Esophagus muscularis mucosa (tissue), 4 donors: ENCODE data around the gene TECRL. TPM values are rescaled to one million over a fixed set of nuclear protein-coding genes. Genes with fewer than 3 reads are reported as not detected.

ENCODE experiments used
- DNase-seq: peaks from one replicate; pipeline ENCODE4 v3.0.0-alpha.2; 2017; ENCODE audit errors: extremely low spot score
- H3K27ac ChIP-seq, 4 donors: fragments of 200-600 bp; sonication (generic); replicated peaks in 1 of 4; 1 replicate in 3 of 4; 2 replicates in 1 of 4; pipeline ENCODE4 v1.5.1; 2016 to 2019; ENCODE audit warnings: mild to moderate bottlenecking in 1 of 4
- H3K27me3 ChIP-seq, 4 donors: fragments of 200-600 bp; sonication (generic); one replicate each; pipeline versions ENCODE4 v1.5.1 to v1.6.0; 2016 to 2019
- H3K36me3 ChIP-seq, 4 donors: fragments of 200-600 bp; sonication (generic); one replicate each; pipeline ENCODE4 v1.5.1; 2016 to 2019
- H3K4me1 ChIP-seq, 4 donors: fragments of 200-600 bp; sonication (generic); one replicate each; pipeline ENCODE4 v1.5.1; 2016 to 2019
- H3K4me3 ChIP-seq, 4 donors: fragments of 200-600 bp; sonication (generic); 1 replicate in 2 of 4; 2 replicates in 2 of 4; pipeline ENCODE4 v1.5.1; 2016 to 2019; ENCODE audit warnings: mild to moderate bottlenecking in 4 of 4, moderate library complexity in 1 of 4
- H3K9me3 ChIP-seq, 4 donors: fragments of 200-600 bp; sonication (generic); 1 replicate in 3 of 4; 2 replicates in 1 of 4; pipeline ENCODE4 v1.5.1; 2016 to 2019
- CTCF ChIP-seq, 3 experiments: fragments of 200-600 bp in 2 of 3; fragments of 450-650 bp in 1 of 3; sonication (generic) in 2 of 3; IDR thresholded peaks; one replicate each; pipeline ENCODE4 v1.5.1; 2017 to 2019; ENCODE audit warnings: antibody characterized with exemption in 3 of 3, mild to moderate bottlenecking in 2 of 3, moderate library complexity in 1 of 3
- EP300 ChIP-seq: sonication (generic); formaldehyde crosslinking; IDR thresholded peaks from one replicate; pipeline ENCODE4 v1.6.1; 2017; ENCODE audit warnings: antibody characterized with exemption
- POLR2A ChIP-seq: fragments of 450-650 bp; IDR thresholded peaks from one replicate; pipeline ENCODE4 v1.6.1; 2017; ENCODE audit warnings: antibody characterized with exemption, moderate library complexity, mild to moderate bottlenecking, low read depth
- POLR2AphosphoS5 ChIP-seq, 2 donors: sonication (generic); formaldehyde crosslinking; IDR thresholded peaks; one replicate each; pipeline ENCODE4 v1.6.1; 2017; ENCODE audit warnings: antibody characterized with exemption in 2 of 2
- WGBS: methylation state at CpG from one replicate; pipeline ENCODE4 v1.1.5; 2018; 5-methylcytosine and 5-hydroxymethylcytosine counted together
- intact Hi-C: fragments of 100-400 bp; cut with DNase I; formaldehyde crosslinking; loops from one replicate; pipeline ENCODE4 v1.15.1; 2023
- total RNA-seq, 4 donors: library from RNA; depleted of rRNA; stranded (reverse); fragments of >200 nt; gene quantifications; one replicate each; pipeline versions ENCODE4 v1.1.0 to v1.2.1, GENCODE V29; 2016

The TECRL gene
- total RNA-seq, 4 donors from 2014 or later: 0.11 TPM; not detected in 3

- 90% methylated on average over 1 of the region's 1 CpG for WGBS
Observed at GRCh38 chr4:64385220-64385619, 24.0 kb downstream of the TECRL start.

GRCh38 chr4:64384237-64385203 is 24.7 kb downstream of the TECRL start:
- 100% methylated on average over 1 of the region's 1 CpG for WGBS
- Histone ChIP-seq H3K4me3 (no peak overlapping the region), H3K4me1 (no peaks in the 10 kb centered on the region), H3K27ac (no peak overlapping the region), H3K27me3 (no peaks in the 10 kb centered on the region), H3K9me3 (no peaks in the 10 kb centered on the region), H3K36me3 (peaks cover 0 to 6% (median 0%) of the 10 kb centered on the region in 4 donors)
- TF ChIP-seq CTCF (IDR thresholded peaks at IDR 0.05) (no peak), POLR2A (no peak), POLR2AphosphoS5 (IDR thresholded peaks at IDR 0.05) (no peak), EP300 (no peak)
- intact Hi-C loops: no loop called here
- no peak for DNase-seq

More at GRCh38 chr4:64385220-64385619, 24.0 kb downstream of the TECRL start:
- Histone ChIP-seq H3K36me3 (peaks cover 0 to 6% (median 0%) of the 10 kb centered on the region in 4 donors), H3K4me1 (no peaks in the 10 kb centered on the region), H3K4me3 (no peak overlapping the region), H3K9me3 (no peaks in the 10 kb centered on the region), H3K27ac (no peak overlapping the region), H3K27me3 (no peaks in the 10 kb centered on the region)
- intact Hi-C loops: no loop called here
- DNase-seq: no peak
- TF ChIP-seq POLR2A: no peak
- TF ChIP-seq CTCF (IDR thresholded peaks at IDR 0.05): no peak
- no peak for TF ChIP-seq EP300
- no peak for TF ChIP-seq POLR2AphosphoS5 (IDR thresholded peaks at IDR 0.05)

GRCh38 chr4:64368741-64369140 is 40.5 kb downstream of the TECRL start:
- no peak for DNase-seq
- H3K4me1 ChIP-seq: no peaks in the 10 kb centered on the region
- no peak overlapping the region for H3K4me3 ChIP-seq
- WGBS: 36% methylated on average over 1 of the region's 1 CpG
- H3K27me3 ChIP-seq: no peaks in the 10 kb centered on the region
- H3K27ac ChIP-seq: no peak overlapping the region
- TF ChIP-seq POLR2A (no peak), POLR2AphosphoS5 (IDR thresholded peaks at IDR 0.05) (no peak)
- no peaks in the 10 kb centered on the region for H3K36me3 ChIP-seq
- intact Hi-C loops: no loop called here
- peaks cover 0 to 5% (median 0%) of the 10 kb centered on the region in 4 donors for H3K9me3 ChIP-seq

- Histone ChIP-seq H3K27me3 (no peaks in the 10 kb centered on the region), H3K36me3 (no peaks in the 10 kb centered on the region), H3K4me3 (no peak overlapping the region), H3K4me1 (no peaks in the 10 kb centered on the region), H3K27ac (no peak overlapping the region), H3K9me3 (peaks cover 0 to 2% (median 0%) of the 10 kb centered on the region in 4 donors)
- no peak for DNase-seq
- intact Hi-C loops: no loop called here
- no peak for TF ChIP-seq POLR2AphosphoS5 (IDR thresholded peaks at IDR 0.05)
- no peak for TF ChIP-seq POLR2A
- no peak for TF ChIP-seq CTCF (IDR thresholded peaks at IDR 0.05)
Observed at GRCh38 chr4:64361399-64361740, 47.9 kb downstream of the TECRL start.

- 98% methylated on average over 8 of the region's 8 CpGs for WGBS
- H3K9me3 ChIP-seq: no peaks in the 10 kb centered on the region
Observed at GRCh38 chr4:64360664-64361398, 48.4 kb downstream of the TECRL start.

More at GRCh38 chr4:64360664-64361398, 48.4 kb downstream of the TECRL start:
- Histone ChIP-seq H3K4me3 (no peak overlapping the region), H3K36me3 (no peaks in the 10 kb centered on the region), H3K27ac (no peak overlapping the region), H3K27me3 (no peaks in the 10 kb centered on the region), H3K4me1 (no peaks in the 10 kb centered on the region)
- no peak for DNase-seq
- intact Hi-C loops: no loop called here
- no peak for TF ChIP-seq POLR2A
- no peak for TF ChIP-seq POLR2AphosphoS5 (IDR thresholded peaks at IDR 0.05)
- no peak for TF ChIP-seq CTCF (IDR thresholded peaks at IDR 0.05)
- no peak for TF ChIP-seq EP300
